Activated T-cell treated with anti-CD3 and anti-CD28 coated beads, Interleukin-2, amount 50 U/mL, for 24 hours (primary cell): ENCODE measurements around the gene CHST11.
A peak's percentile ranks its signal among the peaks of the same experiment; 100 is the strongest.
"Not testable (repeated sequence)": the region's sequence is repeated elsewhere in the genome, so short reads cannot be mapped to it uniquely, and the experiment has no call there.

Experiments
- DNase-seq: peaks from one replicate; pipeline ENCODE4 v3.0.0-alpha.2; 2020
- H3K27ac Mint-ChIP-seq: 2 replicates; pipeline ENCODE4 v1.8.0; 2020; ENCODE audit warnings: mild to moderate bottlenecking, mixed read lengths
- H3K27me3 Mint-ChIP-seq: 2 replicates; pipeline ENCODE4 v1.8.0; 2020; ENCODE audit warnings: mixed read lengths
- H3K36me3 Mint-ChIP-seq: 2 replicates; pipeline ENCODE4 v1.8.0; 2020; ENCODE audit warnings: low read depth, mixed read lengths
- H3K4me1 Mint-ChIP-seq: 2 replicates; pipeline ENCODE4 v1.8.0; 2020; ENCODE audit warnings: low read depth, mixed read lengths
- H3K4me3 Mint-ChIP-seq: 2 replicates; pipeline ENCODE4 v1.8.0; 2020; ENCODE audit warnings: mild to moderate bottlenecking, moderate library complexity, mixed read lengths
- H3K9me3 Mint-ChIP-seq: 2 replicates; pipeline ENCODE4 v1.8.0; 2020; ENCODE audit warnings: mixed read lengths

Gene CHST11

GRCh38 chr12:104567832-104568486 lies 111.2 kb downstream of the CHST11 start:
- peaks cover 34% of the 10 kb centered on the region for H3K36me3 Mint-ChIP-seq
- H3K4me1 Mint-ChIP-seq: peaks cover 65% of the 10 kb centered on the region
- peak overlapping the region; percentile 65 for H3K27ac Mint-ChIP-seq
- peaks cover 7% of the 10 kb centered on the region for H3K9me3 Mint-ChIP-seq
- no peaks in the 10 kb centered on the region for H3K27me3 Mint-ChIP-seq
- H3K4me3 Mint-ChIP-seq: no peak overlapping the region
- DNase-seq: no peak

GRCh38 chr12:104568487-104568868 lies 111.7 kb downstream of the CHST11 start:
- DNase-seq: no peak
- Mint-ChIP-seq H3K9me3 (peaks cover 5% of the 10 kb centered on the region), H3K4me1 (peaks cover 65% of the 10 kb centered on the region), H3K4me3 (no peak overlapping the region), H3K27me3 (no peaks in the 10 kb centered on the region), H3K27ac (peak overlapping the region; percentile 29), H3K36me3 (peaks cover 33% of the 10 kb centered on the region)

GRCh38 chr12:104568935-104569334 lies 112.2 kb downstream of the CHST11 start:
- no peaks in the 10 kb centered on the region for H3K27me3 Mint-ChIP-seq
- no peak overlapping the region for H3K4me3 Mint-ChIP-seq
- H3K9me3 Mint-ChIP-seq: peaks cover 4% of the 10 kb centered on the region
- peaks cover 33% of the 10 kb centered on the region for H3K36me3 Mint-ChIP-seq
- H3K27ac Mint-ChIP-seq: peak overlapping the region; percentile 86
- H3K4me1 Mint-ChIP-seq: peaks cover 65% of the 10 kb centered on the region
- no peak for DNase-seq

- H3K27me3 Mint-ChIP-seq: no peaks in the 10 kb centered on the region
- DNase-seq: peak; percentile 40
- peaks cover 2% of the 10 kb centered on the region for H3K9me3 Mint-ChIP-seq
- peaks cover 64% of the 10 kb centered on the region for H3K4me1 Mint-ChIP-seq
- peak overlapping the region; percentile 86 for H3K27ac Mint-ChIP-seq
- peak overlapping the region; percentile 42 for H3K4me3 Mint-ChIP-seq
- H3K36me3 Mint-ChIP-seq: peaks cover 27% of the 10 kb centered on the region
Measured at GRCh38 chr12:104569346-104570173, 112.8 kb downstream of the CHST11 start.

- Mint-ChIP-seq H3K4me1 (peaks cover 67% of the 10 kb centered on the region), H3K27ac (peak overlapping the region; percentile 86), H3K9me3 (no peaks in the 10 kb centered on the region), H3K27me3 (no peaks in the 10 kb centered on the region), H3K4me3 (peak overlapping the region; percentile 42), H3K36me3 (peaks cover 21% of the 10 kb centered on the region)
- no peak for DNase-seq
Measured at GRCh38 chr12:104570174-104570907, 113.6 kb downstream of the CHST11 start.

- H3K4me1 Mint-ChIP-seq: peaks cover 66% of the 10 kb centered on the region
- no peaks in the 10 kb centered on the region for H3K9me3 Mint-ChIP-seq
- no peak for DNase-seq
- no peak overlapping the region for H3K27ac Mint-ChIP-seq
- H3K36me3 Mint-ChIP-seq: peaks cover 15% of the 10 kb centered on the region
- no peaks in the 10 kb centered on the region for H3K27me3 Mint-ChIP-seq
- H3K4me3 Mint-ChIP-seq: no peak overlapping the region
Measured at GRCh38 chr12:104571328-104571727, 114.6 kb downstream of the CHST11 start.

- H3K36me3 Mint-ChIP-seq: peaks cover 15% of the 10 kb centered on the region
- peaks cover 65% of the 10 kb centered on the region for H3K4me1 Mint-ChIP-seq
- H3K9me3 Mint-ChIP-seq, H3K4me3 Mint-ChIP-seq, H3K27ac Mint-ChIP-seq, DNase-seq, H3K27me3 Mint-ChIP-seq: not testable (repeated sequence)
Measured at GRCh38 chr12:104574353-104574752, 117.6 kb downstream of the CHST11 start.

GRCh38 chr12:104574758-104575157 lies 118.0 kb downstream of the CHST11 start:
- DNase-seq, H3K9me3 Mint-ChIP-seq, H3K27me3 Mint-ChIP-seq, H3K4me3 Mint-ChIP-seq, H3K27ac Mint-ChIP-seq: not testable (repeated sequence)
- Mint-ChIP-seq H3K4me1 (peaks cover 65% of the 10 kb centered on the region), H3K36me3 (peaks cover 15% of the 10 kb centered on the region)

GRCh38 chr12:104575442-104576186 lies 118.9 kb downstream of the CHST11 start:
- no peaks in the 10 kb centered on the region for H3K27me3 Mint-ChIP-seq
- H3K4me1 Mint-ChIP-seq: peaks cover 65% of the 10 kb centered on the region
- H3K4me3 Mint-ChIP-seq: no peak overlapping the region
- peaks cover 15% of the 10 kb centered on the region for H3K36me3 Mint-ChIP-seq
- H3K9me3 Mint-ChIP-seq: no peaks in the 10 kb centered on the region
- H3K27ac Mint-ChIP-seq: no peak overlapping the region
- no peak for DNase-seq

- Mint-ChIP-seq H3K27me3 (no peaks in the 10 kb centered on the region), H3K9me3 (no peaks in the 10 kb centered on the region), H3K27ac (no peak overlapping the region), H3K4me1 (peaks cover 67% of the 10 kb centered on the region), H3K4me3 (no peak overlapping the region), H3K36me3 (peaks cover 15% of the 10 kb centered on the region)
- DNase-seq: no peak
Measured at GRCh38 chr12:104576187-104576778, 119.5 kb downstream of the CHST11 start.

- Mint-ChIP-seq H3K36me3 (peaks cover 12% of the 10 kb centered on the region), H3K4me3 (no peak overlapping the region), H3K27ac (peak overlapping the region; percentile 74)
Measured at GRCh38 chr12:104576980-104577580, 120.3 kb downstream of the CHST11 start.

GRCh38 chr12:104577581-104577981 lies 120.8 kb downstream of the CHST11 start:
- Mint-ChIP-seq H3K27ac (peak overlapping the region; percentile 74), H3K9me3 (no peaks in the 10 kb centered on the region), H3K36me3 (peaks cover 10% of the 10 kb centered on the region), H3K27me3 (no peaks in the 10 kb centered on the region), H3K4me1 (peaks cover 74% of the 10 kb centered on the region), H3K4me3 (no peak overlapping the region)
- DNase-seq: no peak

More at GRCh38 chr12:104576980-104577580, 120.3 kb downstream of the CHST11 start:
- Mint-ChIP-seq H3K4me1 (peaks cover 72% of the 10 kb centered on the region), H3K9me3 (no peaks in the 10 kb centered on the region), H3K27me3 (no peaks in the 10 kb centered on the region)
- no peak for DNase-seq

- Mint-ChIP-seq H3K4me1 (peaks cover 82% of the 10 kb centered on the region), H3K27me3 (no peaks in the 10 kb centered on the region), H3K9me3 (no peaks in the 10 kb centered on the region), H3K4me3 (no peak overlapping the region), H3K27ac (peak overlapping the region; percentile 42), H3K36me3 (peaks cover 6% of the 10 kb centered on the region)
- no peak for DNase-seq
Measured at GRCh38 chr12:104578453-104578852, 121.7 kb downstream of the CHST11 start.
